NCI-H2029 treated with DMSO at 0.1 percent for 48 hours (cell line): ENCODE measurements around the gene SARS1.

Source experiments
- DNase-seq: peaks from one replicate; lab custom pipeline; 2025; lab: John Stamatoyannopoulos, UW

SARS1 gene

GRCh38 chr1:109250454-109251276 lies 36.9 kb downstream of the SARS1 start:
- DNase-seq, result no peak

GRCh38 chr1:109251277-109252166 lies 37.8 kb downstream of the SARS1 start:
- no peak for DNase-seq

GRCh38 chr1:109252167-109252892 lies 38.6 kb downstream of the SARS1 start:
- DNase-seq, result no peak

- DNase-seq, result peak; percentile 34
Observed at GRCh38 chr1:109252893-109253802, 39.4 kb downstream of the SARS1 start.

GRCh38 chr1:109253803-109254620 lies 40.3 kb downstream of the SARS1 start:
- DNase-seq, result no peak

GRCh38 chr1:109254621-109255096 lies 40.9 kb downstream of the SARS1 start:
- DNase-seq, result no peak

- no peak for DNase-seq
Observed at GRCh38 chr1:109255097-109255651, 41.5 kb downstream of the SARS1 start.

- DNase-seq, result no peak
Observed at GRCh38 chr1:109255678-109256077, 42.0 kb downstream of the SARS1 start.

- no peak for DNase-seq
Observed at GRCh38 chr1:109256085-109256484, 42.4 kb downstream of the SARS1 start.

- DNase-seq, result no peak
Observed at GRCh38 chr1:109256971-109257681, 43.4 kb downstream of the SARS1 start.

GRCh38 chr1:109257682-109258421 lies 44.1 kb downstream of the SARS1 start:
- DNase-seq, result no peak

- DNase-seq, result no peak
Observed at GRCh38 chr1:109258481-109259466, 45.1 kb downstream of the SARS1 start.

GRCh38 chr1:109259674-109260557 lies 46.2 kb downstream of the SARS1 start:
- no peak for DNase-seq

GRCh38 chr1:109261006-109261405 lies 47.3 kb downstream of the SARS1 start:
- DNase-seq, result no peak

GRCh38 chr1:109261578-109261977 lies 47.9 kb downstream of the SARS1 start:
- DNase-seq, result no peak
